ENCODE results near the gene TSPAN5. TPM values are rescaled to one million over a fixed set of nuclear protein-coding genes. Genes with fewer than 3 reads are reported as not detected.
A peak's percentile ranks its signal among the peaks of the same experiment; 100 is the strongest.

The TSPAN5 gene
- total RNA-seq, 2 donors from 2014 or later, result 1.8 to 2.0 TPM

- Histone ChIP-seq H3K27me3 (no peaks in the 10 kb centered on the region), H3K4me1 (peaks cover 10% of the 10 kb centered on the region), H3K4me3 (no peak overlapping the region), H3K9me3 (no peaks in the 10 kb centered on the region), H3K36me3 (replicated peaks in 1 of 2; ENCODE audit: insufficient read depth in 1 of 2, low read depth in 2 of 2) (no peaks in the 10 kb centered on the region), H3K27ac (peak overlapping the region in 1 of 4 donors; percentile 25)
- ATAC-seq (no peak), DNase-seq (peak in 2 of 4 donors; percentile 18 to 25)
- TF ChIP-seq POLR2A (IDR thresholded peaks at IDR 0.05) (no peak), CTCF (IDR thresholded peaks at IDR 0.05) (no peak)
- WGBS, 2 donors, result 38 to 52% methylated on average over 7 of the region's 7 CpGs
- intact Hi-C loops (cut with DNase I), result no loop called here
These were observed 4.3 kb upstream of the TSPAN5 start for GRCh38 chr4:98662626-98663225.

- ATAC-seq, result no peak
- no peaks in the 10 kb centered on the region for H3K27me3 ChIP-seq
- 57 to 58% methylated on average over 4 of the region's 4 CpGs for WGBS, 2 donors
These were observed 3.6 kb upstream of the TSPAN5 start for GRCh38 chr4:98662055-98662453.

GRCh38 chr4:98661371-98662054 lies 3.1 kb upstream of the TSPAN5 start:
- ATAC-seq (peak; percentile 22), DNase-seq (no peak)
- Histone ChIP-seq H3K9me3 (no peaks in the 10 kb centered on the region), H3K36me3 (replicated peaks in 1 of 2; ENCODE audit: insufficient read depth in 1 of 2, low read depth in 2 of 2) (no peaks in the 10 kb centered on the region), H3K4me3 (no peak overlapping the region), H3K27ac (no peak overlapping the region), H3K27me3 (no peaks in the 10 kb centered on the region), H3K4me1 (peaks cover 17% of the 10 kb centered on the region)
- intact Hi-C loops (cut with DNase I), result no loop called here
- TF ChIP-seq CTCF (IDR thresholded peaks at IDR 0.05) (no peak), POLR2A (IDR thresholded peaks at IDR 0.05) (no peak)
- 30 to 34% methylated on average over 3 of the region's 3 CpGs for WGBS, 2 donors

More at GRCh38 chr4:98662055-98662453, 3.6 kb upstream of the TSPAN5 start:
- intact Hi-C loops (cut with DNase I), result no loop called here
- H3K9me3 ChIP-seq, result no peaks in the 10 kb centered on the region
- peaks cover 17% of the 10 kb centered on the region for H3K4me1 ChIP-seq
- H3K27ac ChIP-seq, result no peak overlapping the region
- no peaks in the 10 kb centered on the region for H3K36me3 ChIP-seq (replicated peaks in 1 of 2; ENCODE audit: insufficient read depth in 1 of 2, low read depth in 2 of 2)
- H3K4me3 ChIP-seq, result no peak overlapping the region
- no peak for TF ChIP-seq CTCF (IDR thresholded peaks at IDR 0.05)
- TF ChIP-seq POLR2A (IDR thresholded peaks at IDR 0.05), result no peak
- no peak for DNase-seq

GRCh38 chr4:98659741-98660462 lies 1.5 kb upstream of the TSPAN5 start:
- Histone ChIP-seq H3K4me3 (no peak overlapping the region), H3K4me1 (peaks cover 17% of the 10 kb centered on the region), H3K9me3 (no peaks in the 10 kb centered on the region), H3K36me3 (replicated peaks in 1 of 2; ENCODE audit: insufficient read depth in 1 of 2, low read depth in 2 of 2) (no peaks in the 10 kb centered on the region), H3K27ac (peak overlapping the region in 1 of 4 donors; percentile 46), H3K27me3 (no peaks in the 10 kb centered on the region)
- intact Hi-C loops (cut with DNase I), result no loop called here
- DNase-seq (no peak), ATAC-seq (no peak)
- 78 to 84% methylated on average over 7 of the region's 7 CpGs for WGBS, 2 donors
- TF ChIP-seq POLR2A (IDR thresholded peaks at IDR 0.05), result no peak
- no peak for TF ChIP-seq CTCF (IDR thresholded peaks at IDR 0.05)
